ENCODE results near the gene NAT9. TPM values are rescaled to one million over a fixed set of nuclear protein-coding genes. Genes with fewer than 3 reads are reported as not detected.

The NAT9 gene
- polyA plus RNA-seq, 5 donors = 39.2 to 55.3 (median 47.9) TPM

DNA sequence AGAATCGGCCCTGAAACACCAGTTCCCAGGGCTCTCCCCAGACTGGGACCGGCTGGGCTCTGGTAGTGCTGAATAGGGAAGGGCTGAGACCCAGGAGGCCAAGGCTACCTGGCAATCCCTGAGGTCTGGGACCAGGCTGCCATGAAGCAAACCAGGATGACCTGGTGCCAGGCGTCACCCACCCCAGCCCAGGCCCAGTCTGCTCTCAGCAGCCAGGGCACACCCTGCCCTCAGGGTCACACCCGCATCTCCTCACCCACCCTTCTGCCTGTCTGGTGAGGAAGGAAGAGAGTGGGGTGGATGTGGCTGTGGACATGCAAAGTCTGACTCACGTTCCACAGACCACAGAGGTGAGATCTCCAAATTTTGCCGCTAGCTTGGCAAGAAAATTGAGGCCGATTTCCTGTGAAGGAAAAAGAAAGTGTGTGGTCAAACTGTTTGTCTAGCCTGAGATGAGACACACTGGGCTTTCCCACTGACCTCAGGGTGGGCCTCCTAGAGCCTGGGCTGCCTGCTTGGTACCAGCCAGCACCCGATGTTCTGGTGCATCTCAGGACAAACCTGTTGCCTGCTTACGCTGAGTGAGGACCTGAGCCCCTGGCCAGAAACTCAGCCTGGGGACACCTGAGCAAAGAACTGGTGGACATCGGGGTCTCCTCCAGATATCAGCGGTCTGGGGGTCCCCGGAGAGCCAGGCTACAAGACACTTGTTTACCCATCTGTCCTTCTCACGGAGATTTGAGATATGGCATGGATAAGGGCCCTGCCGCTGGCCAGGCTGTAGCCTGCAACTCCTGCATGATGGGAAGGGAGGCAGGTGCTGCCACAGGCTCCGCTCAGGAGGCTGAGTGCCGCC, 45.4 kb downstream of the NAT9 start:
- DNase-seq = no peak

DNA sequence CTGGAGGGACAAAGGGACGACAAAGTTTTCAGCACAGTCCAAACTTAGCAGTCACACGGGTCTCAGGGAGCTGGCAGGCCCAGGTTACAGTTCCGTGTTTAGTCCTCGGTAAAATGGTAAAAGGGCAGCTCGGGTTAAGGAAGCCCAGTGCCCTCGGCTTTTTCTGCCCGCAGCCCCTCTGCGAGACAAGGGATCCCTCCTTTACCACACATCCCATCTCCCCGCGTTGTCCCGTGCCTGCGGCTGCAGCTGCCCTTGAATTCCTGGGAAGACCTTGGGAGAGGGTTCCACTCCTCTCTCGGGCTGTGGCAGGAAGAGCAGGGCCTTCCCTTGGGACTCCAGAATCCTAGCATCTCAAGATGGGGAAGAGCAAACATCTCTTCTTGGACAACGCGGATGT, 46.3 kb downstream of the NAT9 start:
- no peak for DNase-seq

DNA sequence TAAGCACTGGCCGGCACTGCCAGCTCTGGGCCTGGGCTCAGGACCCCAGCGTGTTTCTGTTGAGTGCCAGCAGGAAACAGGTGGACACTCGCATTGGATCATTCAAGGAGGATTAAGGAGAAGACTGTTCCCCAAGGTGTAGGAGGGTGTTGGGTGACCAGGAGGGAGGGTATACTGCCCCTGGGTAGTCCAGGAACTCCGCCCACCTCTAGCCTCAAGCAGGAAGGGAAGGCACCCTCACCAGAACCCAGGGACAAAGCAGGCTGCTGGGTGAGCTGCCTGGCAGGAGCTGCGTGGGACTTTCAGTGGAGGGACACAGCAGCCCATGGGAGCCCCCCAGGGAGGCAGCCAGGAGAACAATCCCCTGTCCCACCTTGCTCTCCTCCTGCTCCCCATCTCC, 46.8 kb downstream of the NAT9 start:
- DNase-seq = no peak

DNA sequence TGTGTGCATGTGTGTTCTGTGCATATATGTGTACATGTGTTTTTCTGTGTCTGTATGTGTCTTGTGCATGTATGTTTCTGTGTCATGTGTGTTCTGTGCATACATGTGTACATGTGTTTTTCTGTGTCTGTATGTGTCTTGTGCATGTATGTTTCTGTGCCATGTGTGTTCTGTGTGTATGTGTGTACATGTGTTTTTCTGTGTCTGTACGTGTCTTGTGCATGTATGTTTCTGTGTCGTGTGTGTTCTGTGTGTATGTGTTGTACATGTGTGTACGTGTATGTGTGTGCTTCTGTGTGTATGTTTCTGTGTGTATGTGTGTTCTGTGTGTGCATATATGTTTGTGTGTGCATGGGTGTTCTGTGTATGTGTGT, 47.5 kb downstream of the NAT9 start:
- no peak for DNase-seq

DNA sequence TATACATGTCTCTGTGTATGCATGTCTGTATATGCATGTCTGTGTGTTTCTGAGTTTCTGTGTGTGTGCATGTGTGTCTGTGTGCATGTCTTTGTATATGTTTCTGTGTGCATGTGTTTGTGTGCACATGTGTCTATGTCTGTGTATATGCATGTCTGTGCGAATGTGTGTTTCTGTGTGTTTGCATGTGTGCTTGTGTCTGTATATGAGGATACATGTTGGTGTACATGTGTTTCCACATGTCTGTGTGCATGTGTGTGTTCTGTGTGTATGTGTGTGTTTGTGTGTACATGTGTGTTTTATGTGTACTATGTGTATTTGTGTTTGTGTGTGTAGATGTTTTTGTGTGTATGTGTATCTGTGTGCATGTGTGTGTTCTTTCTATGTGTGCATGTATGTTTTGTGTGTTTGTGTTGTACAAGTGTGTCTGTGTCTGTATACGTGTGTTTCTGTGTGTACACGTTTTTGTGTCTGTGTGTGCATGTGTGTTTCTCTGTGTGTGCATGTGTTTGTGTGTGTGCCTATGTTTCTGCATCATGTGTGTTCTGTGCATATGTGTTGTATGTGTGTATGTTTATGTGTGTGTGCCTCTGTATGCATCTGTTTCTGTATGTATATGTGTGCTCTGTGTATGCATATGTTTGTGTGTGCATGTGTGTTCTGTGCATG, 48.0 kb downstream of the NAT9 start:
- DNase-seq = no peak

DNA sequence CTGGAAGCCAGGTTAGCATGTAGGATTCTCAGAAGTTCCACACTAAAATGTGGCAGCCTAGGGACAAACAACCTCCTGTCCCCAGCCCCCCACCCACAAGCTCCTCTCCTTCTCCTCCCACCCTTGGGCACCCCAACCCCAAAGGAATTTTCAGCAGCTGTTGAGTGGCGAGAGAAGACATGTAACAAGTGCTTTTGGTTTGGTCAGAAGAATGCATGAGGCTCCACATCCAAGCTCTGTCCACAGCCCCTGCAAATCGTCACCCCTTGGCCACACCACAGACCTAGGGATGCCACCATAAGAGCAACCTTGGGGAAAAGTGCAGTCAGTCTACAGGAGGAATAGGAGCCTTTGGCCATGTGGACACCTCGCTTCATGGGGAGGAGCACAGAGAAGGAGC, 51.0 kb downstream of the NAT9 start:
- no peak for DNase-seq

DNA sequence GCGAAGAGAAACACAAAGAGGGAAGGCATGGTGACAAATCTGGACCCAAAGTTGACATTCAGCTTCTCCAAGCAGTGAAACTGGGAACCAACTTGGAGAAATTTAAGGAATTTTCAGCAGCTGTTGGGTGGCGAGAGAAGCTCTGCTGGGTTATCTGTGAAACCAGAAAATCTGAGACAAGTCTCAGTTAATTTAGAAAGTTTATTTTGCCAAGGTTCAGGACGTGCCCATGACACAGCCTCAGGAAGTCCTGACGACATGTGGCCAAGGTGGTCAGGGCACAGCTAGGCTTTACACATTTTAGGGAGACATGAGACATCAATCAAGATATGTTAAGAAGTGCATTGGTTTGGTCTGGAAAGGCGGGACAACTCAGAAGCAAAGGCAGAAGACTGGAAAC, 52.3 kb downstream of the NAT9 start:
- no peak for DNase-seq

DNA sequence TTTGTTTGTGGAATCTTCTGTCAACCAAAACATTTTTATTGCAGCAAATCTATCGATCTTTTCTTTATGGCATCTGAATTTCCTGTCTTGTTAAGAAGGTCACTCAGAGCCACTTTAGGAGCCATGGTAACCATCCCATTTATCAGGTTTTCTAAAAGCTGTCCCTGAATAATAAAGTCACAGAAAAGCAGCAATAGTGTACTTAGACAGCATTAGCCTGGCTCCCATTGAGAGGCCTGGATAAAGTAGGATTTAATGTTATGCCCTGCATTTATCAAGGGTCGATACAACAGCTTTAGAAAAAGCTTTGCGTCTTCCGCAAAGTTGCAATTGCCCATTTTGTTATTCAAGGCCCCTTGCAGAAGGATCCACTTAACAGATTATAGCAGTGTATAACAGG, 53.4 kb downstream of the NAT9 start:
- no peak for DNase-seq

Other genes starting within 250 kb of the NAT9 start
- under 1 TPM; 0.22 to 0.44 (median 0.25) TPM for gene CD300LB, start 244.9 kb downstream of the NAT9 start, polyA plus RNA-seq (ENCODE audit: insufficient read depth in 1 of 5, insufficient read length in 5 of 5, low replicate concordance in 1 of 5)
- gene CD300C, start 230.2 kb downstream of the NAT9 start, polyA plus RNA-seq (ENCODE audit: insufficient read depth in 1 of 5, insufficient read length in 5 of 5, low replicate concordance in 1 of 5) = 1 to 10 TPM in 1 of 5 donors, under 1 TPM in 4; 0.23 to 1.1 (median 0.69) TPM
- under 1 TPM in 3 of 5 donors, not detected in 2; 0.30 to 0.48 (median 0.34) TPM for gene CD300H, start 208.8 kb downstream of the NAT9 start, polyA plus RNA-seq (ENCODE audit: insufficient read depth in 1 of 5, insufficient read length in 5 of 5, low replicate concordance in 1 of 5)
- gene CD300LD, start 184.1 kb downstream of the NAT9 start, polyA plus RNA-seq (ENCODE audit: insufficient read depth in 1 of 5, insufficient read length in 5 of 5, low replicate concordance in 1 of 5) = under 1 TPM in 1 of 5 donors, not detected in 4; 0.08 TPM
- gene CD300E, start 152.6 kb downstream of the NAT9 start, polyA plus RNA-seq (ENCODE audit: insufficient read depth in 1 of 5, insufficient read length in 5 of 5, low replicate concordance in 1 of 5) = under 1 TPM; 0.29 to 0.46 (median 0.41) TPM
- under 1 TPM; 0.54 to 0.68 (median 0.62) TPM for gene CD300LF, start 63.4 kb downstream of the NAT9 start, polyA plus RNA-seq (ENCODE audit: insufficient read depth in 1 of 5, insufficient read length in 5 of 5, low replicate concordance in 1 of 5)
- gene RAB37, start 39.1 kb downstream of the NAT9 start, polyA plus RNA-seq (ENCODE audit: insufficient read depth in 1 of 5, insufficient read length in 5 of 5, low replicate concordance in 1 of 5) = 10 to 100 TPM in 3 of 5 donors, 1 to 10 TPM in 2; 9.1 to 11.3 (median 10.5) TPM
- 10 to 100 TPM; 37.9 to 74.9 (median 44.8) TPM for gene NHERF1, start 27.7 kb downstream of the NAT9 start, polyA plus RNA-seq (ENCODE audit: insufficient read depth in 1 of 5, insufficient read length in 5 of 5, low replicate concordance in 1 of 5)
- gene GRIN2C, start 83.5 kb upstream of the NAT9 start, polyA plus RNA-seq (ENCODE audit: insufficient read depth in 1 of 5, insufficient read length in 5 of 5, low replicate concordance in 1 of 5) = under 1 TPM; 0.15 to 0.38 (median 0.21) TPM
- gene FDXR, start 96.6 kb upstream of the NAT9 start, polyA plus RNA-seq (ENCODE audit: insufficient read depth in 1 of 5, insufficient read length in 5 of 5, low replicate concordance in 1 of 5) = 1 to 10 TPM; 4.6 to 8.3 (median 7.5) TPM
- gene FADS6, start 117.3 kb upstream of the NAT9 start, polyA plus RNA-seq (ENCODE audit: insufficient read depth in 1 of 5, insufficient read length in 5 of 5, low replicate concordance in 1 of 5) = under 1 TPM in 4 of 5 donors, not detected in 1; 0.09 to 0.18 (median 0.10) TPM
- under 1 TPM in 4 of 5 donors, not detected in 1; 0.05 to 0.22 (median 0.12) TPM for gene USH1G, start 146.9 kb upstream of the NAT9 start, polyA plus RNA-seq (ENCODE audit: insufficient read depth in 1 of 5, insufficient read length in 5 of 5, low replicate concordance in 1 of 5)
- gene OTOP2, start 147.9 kb upstream of the NAT9 start, polyA plus RNA-seq (ENCODE audit: insufficient read depth in 1 of 5, insufficient read length in 5 of 5, low replicate concordance in 1 of 5) = not detected
- not detected for gene OTOP3, start 159.6 kb upstream of the NAT9 start, polyA plus RNA-seq (ENCODE audit: insufficient read depth in 1 of 5, insufficient read length in 5 of 5, low replicate concordance in 1 of 5)
- gene HID1, start 196.4 kb upstream of the NAT9 start, polyA plus RNA-seq (ENCODE audit: insufficient read depth in 1 of 5, insufficient read length in 5 of 5, low replicate concordance in 1 of 5) = 10 to 100 TPM; 48.9 to 76.3 (median 64.6) TPM
- 10 to 100 TPM in 4 of 5 donors, 1 to 10 TPM in 1; 9.4 to 19.7 (median 12.5) TPM for gene CDR2L, start 211.3 kb upstream of the NAT9 start, polyA plus RNA-seq (ENCODE audit: insufficient read depth in 1 of 5, insufficient read length in 5 of 5, low replicate concordance in 1 of 5)
- 10 to 100 TPM; 20.5 to 28.2 (median 24.6) TPM for gene MRPL58, start 236.3 kb upstream of the NAT9 start, polyA plus RNA-seq (ENCODE audit: insufficient read depth in 1 of 5, insufficient read length in 5 of 5, low replicate concordance in 1 of 5)

Measured in right lung (tissue), 5 donors.